ENCODE results near the gene SPRED1.

DNA sequence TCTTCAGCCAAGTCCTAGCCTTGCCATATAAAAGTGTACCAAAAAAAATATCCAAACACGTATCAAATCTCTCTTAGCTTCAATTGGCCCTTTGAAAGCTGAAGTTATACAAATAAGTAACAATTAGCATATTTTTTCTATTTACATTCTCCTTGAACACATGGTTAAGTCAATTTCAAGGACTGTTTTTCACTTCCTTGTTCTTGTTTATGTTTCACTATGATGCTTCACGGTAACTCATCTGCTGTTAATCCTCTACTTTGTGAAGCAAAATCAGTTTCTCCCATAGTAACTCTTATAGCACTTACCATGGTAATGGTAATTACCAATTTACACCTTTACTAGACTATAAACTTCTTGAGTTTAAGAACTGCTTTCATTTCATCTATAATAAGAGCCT lies 10.6 kb upstream of the SPRED1 start:
- TF ChIP-seq, protein P1, sequence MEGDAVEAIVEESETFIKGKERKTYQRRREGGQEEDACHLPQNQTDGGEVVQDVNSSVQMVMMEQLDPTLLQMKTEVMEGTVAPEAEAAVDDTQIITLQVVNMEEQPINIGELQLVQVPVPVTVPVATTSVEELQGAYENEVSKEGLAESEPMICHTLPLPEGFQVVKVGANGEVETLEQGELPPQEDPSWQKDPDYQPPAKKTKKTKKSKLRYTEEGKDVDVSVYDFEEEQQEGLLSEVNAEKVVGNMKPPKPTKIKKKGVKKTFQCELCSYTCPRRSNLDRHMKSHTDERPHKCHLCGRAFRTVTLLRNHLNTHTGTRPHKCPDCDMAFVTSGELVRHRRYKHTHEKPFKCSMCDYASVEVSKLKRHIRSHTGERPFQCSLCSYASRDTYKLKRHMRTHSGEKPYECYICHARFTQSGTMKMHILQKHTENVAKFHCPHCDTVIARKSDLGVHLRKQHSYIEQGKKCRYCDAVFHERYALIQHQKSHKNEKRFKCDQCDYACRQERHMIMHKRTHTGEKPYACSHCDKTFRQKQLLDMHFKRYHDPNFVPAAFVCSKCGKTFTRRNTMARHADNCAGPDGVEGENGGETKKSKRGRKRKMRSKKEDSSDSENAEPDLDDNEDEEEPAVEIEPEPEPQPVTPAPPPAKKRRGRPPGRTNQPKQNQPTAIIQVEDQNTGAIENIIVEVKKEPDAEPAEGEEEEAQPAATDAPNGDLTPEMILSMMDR (IDR thresholded peaks at IDR 0.05): no peak
- no peak for TF ChIP-seq POLR2AphosphoS5 (IDR thresholded peaks at IDR 0.05)
